ENCODE measurements around the gene RAB11FIP2.

Gene RAB11FIP2

DNA sequence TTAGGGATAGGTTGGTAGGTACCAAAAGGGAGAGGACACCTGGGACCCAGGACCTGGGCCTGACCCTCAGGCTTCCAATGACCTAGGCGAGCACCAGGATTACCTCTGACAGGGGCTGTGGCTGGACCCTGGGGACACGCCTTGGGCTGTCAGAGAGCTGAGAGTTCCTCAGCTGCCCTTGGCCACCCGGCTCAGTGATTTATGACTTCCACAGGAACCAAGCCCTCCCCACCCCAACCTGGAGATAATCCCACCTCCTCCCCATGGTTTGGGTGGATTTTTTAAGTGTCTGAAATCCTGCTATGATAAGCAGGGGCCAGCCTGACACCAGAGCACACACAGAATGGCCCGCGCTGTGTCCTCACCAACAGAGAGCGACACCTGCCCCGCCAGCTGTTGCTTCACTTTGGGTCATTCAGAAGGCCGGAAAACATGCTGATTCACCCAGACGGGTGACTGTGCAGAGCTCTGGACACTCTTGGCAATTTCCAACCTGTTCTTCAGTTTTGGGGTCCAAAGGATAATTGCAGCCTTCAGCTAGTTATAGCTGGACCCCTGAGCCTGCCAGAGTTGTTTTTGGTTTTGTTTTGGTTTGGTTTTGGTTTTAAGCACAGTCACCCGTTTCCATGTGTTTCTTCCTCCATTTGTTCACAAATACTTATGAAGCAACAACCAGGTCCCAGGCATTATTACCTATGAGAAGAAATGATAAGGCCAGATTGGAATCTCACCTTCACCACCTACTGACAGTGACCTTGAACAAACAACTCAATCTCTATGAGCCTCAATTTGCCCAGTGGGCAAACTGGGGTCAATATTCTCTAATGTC lies 78.2 kb downstream of the RAB11FIP2 start:
- no peaks in the 10 kb centered on the region for H3K27me3 ChIP-seq (ENCODE audit: insufficient read depth, low read length)
- H3K36me3 ChIP-seq (ENCODE audit: insufficient read depth, low read length): no peaks in the 10 kb centered on the region
- H2AFZ ChIP-seq (ENCODE audit: low read length): no peak overlapping the region
- H3F3A ChIP-seq (ENCODE audit: insufficient read depth, low read length): no peaks in the 10 kb centered on the region
- H3K9ac ChIP-seq (ENCODE audit: low read length): no peak overlapping the region
- peaks cover 3% of the 10 kb centered on the region; the same call in 1 of the 2 replicates for H3K9me3 ChIP-seq (ENCODE audit: low read length)
- H3K9me2 ChIP-seq (ENCODE audit: low read depth, low read length): no peaks in the 10 kb centered on the region
- H3K4me1 ChIP-seq (ENCODE audit: insufficient read depth, low read length, severe bottlenecking): no peaks in the 10 kb centered on the region
- no peak overlapping the region for H3K4me2 ChIP-seq (ENCODE audit: low read length)
- no peak overlapping the region for H3K4me3 ChIP-seq (ENCODE audit: low read depth, low read length, poor library complexity, severe bottlenecking)
- no peak overlapping the region for H3K27ac ChIP-seq (ENCODE audit: low read depth, low read length, poor library complexity, severe bottlenecking)
- H4K20me1 ChIP-seq (ENCODE audit: insufficient read depth, low read length): no peaks in the 10 kb centered on the region
- no peaks in the 10 kb centered on the region for H3K79me2 ChIP-seq (ENCODE audit: insufficient read depth, low read length)
- TF ChIP-seq, protein P1, sequence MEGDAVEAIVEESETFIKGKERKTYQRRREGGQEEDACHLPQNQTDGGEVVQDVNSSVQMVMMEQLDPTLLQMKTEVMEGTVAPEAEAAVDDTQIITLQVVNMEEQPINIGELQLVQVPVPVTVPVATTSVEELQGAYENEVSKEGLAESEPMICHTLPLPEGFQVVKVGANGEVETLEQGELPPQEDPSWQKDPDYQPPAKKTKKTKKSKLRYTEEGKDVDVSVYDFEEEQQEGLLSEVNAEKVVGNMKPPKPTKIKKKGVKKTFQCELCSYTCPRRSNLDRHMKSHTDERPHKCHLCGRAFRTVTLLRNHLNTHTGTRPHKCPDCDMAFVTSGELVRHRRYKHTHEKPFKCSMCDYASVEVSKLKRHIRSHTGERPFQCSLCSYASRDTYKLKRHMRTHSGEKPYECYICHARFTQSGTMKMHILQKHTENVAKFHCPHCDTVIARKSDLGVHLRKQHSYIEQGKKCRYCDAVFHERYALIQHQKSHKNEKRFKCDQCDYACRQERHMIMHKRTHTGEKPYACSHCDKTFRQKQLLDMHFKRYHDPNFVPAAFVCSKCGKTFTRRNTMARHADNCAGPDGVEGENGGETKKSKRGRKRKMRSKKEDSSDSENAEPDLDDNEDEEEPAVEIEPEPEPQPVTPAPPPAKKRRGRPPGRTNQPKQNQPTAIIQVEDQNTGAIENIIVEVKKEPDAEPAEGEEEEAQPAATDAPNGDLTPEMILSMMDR (IDR thresholded peaks at IDR 0.05; ENCODE audit: low read length): no peak
- no peak for TF ChIP-seq EZH2 (IDR thresholded peaks at IDR 0.05; ENCODE audit: borderline replicate concordance, low read length)

DNA sequence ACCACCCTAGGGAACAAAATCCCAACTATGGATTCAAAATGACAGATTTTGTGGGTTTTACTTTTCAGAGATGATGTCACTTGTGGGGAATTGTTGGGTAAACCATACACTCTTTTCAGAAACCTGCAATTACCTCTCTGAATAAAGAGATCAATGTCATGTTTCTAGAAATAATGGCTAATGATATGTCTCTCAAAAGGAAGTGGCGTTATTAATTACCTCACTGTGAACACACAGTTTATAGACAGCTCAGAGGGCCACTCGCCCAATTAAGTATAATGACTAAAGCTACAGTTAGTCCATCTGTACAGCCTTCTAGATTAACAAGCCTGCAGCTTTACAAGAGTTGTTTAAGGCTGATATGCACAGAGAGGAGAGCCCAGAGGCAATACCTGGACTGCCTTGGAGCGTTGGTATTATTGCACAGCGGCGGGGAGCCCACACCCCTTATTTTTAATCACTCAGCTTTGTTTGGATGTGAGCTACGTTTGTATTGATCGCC lies 79.5 kb downstream of the RAB11FIP2 start:
- Histone ChIP-seq H4K20me1 (ENCODE audit: insufficient read depth, low read length) (no peaks in the 10 kb centered on the region), H3K9me2 (ENCODE audit: low read depth, low read length) (no peaks in the 10 kb centered on the region), H3K27ac (ENCODE audit: low read depth, low read length, poor library complexity, severe bottlenecking) (no peak overlapping the region), H3K27me3 (ENCODE audit: insufficient read depth, low read length) (no peaks in the 10 kb centered on the region), H2AFZ (ENCODE audit: low read length) (no peak overlapping the region), H3K4me3 (ENCODE audit: low read depth, low read length, poor library complexity, severe bottlenecking) (no peak overlapping the region), H3K4me1 (ENCODE audit: insufficient read depth, low read length, severe bottlenecking) (no peaks in the 10 kb centered on the region), H3F3A (ENCODE audit: insufficient read depth, low read length) (no peaks in the 10 kb centered on the region), H3K9me3 (ENCODE audit: low read length) (peaks cover 3% of the 10 kb centered on the region; the same call in 1 of the 2 replicates), H3K79me2 (ENCODE audit: insufficient read depth, low read length) (no peaks in the 10 kb centered on the region), H3K36me3 (ENCODE audit: insufficient read depth, low read length) (no peaks in the 10 kb centered on the region), H3K4me2 (ENCODE audit: low read length) (no peak overlapping the region), H3K9ac (ENCODE audit: low read length) (no peak overlapping the region)
- TF ChIP-seq, protein P1 (IDR thresholded peaks at IDR 0.05; ENCODE audit: low read length): no peak
- TF ChIP-seq EZH2 (IDR thresholded peaks at IDR 0.05; ENCODE audit: borderline replicate concordance, low read length): no peak

DNA sequence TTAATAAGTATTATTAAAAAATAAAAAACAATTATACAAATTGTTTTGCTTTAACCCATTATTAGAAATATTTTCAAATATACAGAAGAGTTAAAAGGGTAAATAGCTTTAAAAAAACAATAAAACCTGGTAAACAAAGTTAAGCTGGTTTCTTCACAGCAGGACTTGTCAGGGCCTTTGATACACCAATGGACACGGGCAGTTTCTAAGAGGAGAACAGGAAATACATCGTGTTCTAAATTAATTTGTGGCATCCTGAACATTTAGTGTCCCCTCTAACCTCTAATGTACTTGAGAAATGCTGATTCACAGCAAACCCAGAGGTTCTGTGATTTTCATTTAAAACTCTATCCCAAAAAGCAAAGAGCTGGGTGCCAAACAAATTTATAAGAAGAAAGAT lies 80.8 kb downstream of the RAB11FIP2 start:
- Histone ChIP-seq H4K20me1 (ENCODE audit: insufficient read depth, low read length) (no peaks in the 10 kb centered on the region), H3F3A (ENCODE audit: insufficient read depth, low read length) (no peaks in the 10 kb centered on the region), H3K36me3 (ENCODE audit: insufficient read depth, low read length) (no peaks in the 10 kb centered on the region), H3K9me2 (ENCODE audit: low read depth, low read length) (no peaks in the 10 kb centered on the region), H2AFZ (ENCODE audit: low read length) (no peak overlapping the region), H3K9ac (ENCODE audit: low read length) (no peak overlapping the region), H3K27me3 (ENCODE audit: insufficient read depth, low read length) (no peaks in the 10 kb centered on the region), H3K9me3 (ENCODE audit: low read length) (peaks cover 3% of the 10 kb centered on the region; the same call in 1 of the 2 replicates), H3K4me2 (ENCODE audit: low read length) (no peak overlapping the region), H3K79me2 (ENCODE audit: insufficient read depth, low read length) (no peaks in the 10 kb centered on the region), H3K4me3 (ENCODE audit: low read depth, low read length, poor library complexity, severe bottlenecking) (no peak overlapping the region), H3K4me1 (ENCODE audit: insufficient read depth, low read length, severe bottlenecking) (no peaks in the 10 kb centered on the region), H3K27ac (ENCODE audit: low read depth, low read length, poor library complexity, severe bottlenecking) (no peak overlapping the region)
- TF ChIP-seq, protein P1 (IDR thresholded peaks at IDR 0.05; ENCODE audit: low read length): no peak
- TF ChIP-seq EZH2 (IDR thresholded peaks at IDR 0.05; ENCODE audit: borderline replicate concordance, low read length): no peak

Data from OCI-LY1 (cell line).